Activated CD4-positive, alpha-beta T cell treated with anti-CD3 and anti-CD28 coated beads for 1 hour (primary cell): ENCODE measurements around the gene ADGRG4.
"Not testable (repeated sequence)": the region's sequence is repeated elsewhere in the genome, so short reads cannot be mapped to it uniquely, and the experiment has no call there.

ENCODE experiments used
- DNase-seq: peaks from one replicate; pipeline ENCODE4 v3.0.0-alpha.2; 2020

The ADGRG4 gene

GRCh38 chrX:136300721-136301120, at the start of gene ADGRG4:
Gene ADGRG4 (plus strand): TSS chrX:136300963. CDS start chrX:136308778, 7,815 bp downstream.
- not testable (repeated sequence) for DNase-seq

GRCh38 chrX:136251041-136251991, 49.4 kb upstream of the ADGRG4 start, which contains the start of gene MAP7D3:
Gene MAP7D3 (minus strand): TSS chrX:136251400. CDS start chrX:136251358, 42 bp downstream.
- peak; percentile 54 for DNase-seq

- no peak for DNase-seq
Measured at GRCh38 chrX:136255541-136255940, 45.2 kb upstream of the ADGRG4 start.

- no peak for DNase-seq
Measured at GRCh38 chrX:136256026-136256425, 44.7 kb upstream of the ADGRG4 start.

- DNase-seq = no peak
Measured at GRCh38 chrX:136258951-136259350, 41.8 kb upstream of the ADGRG4 start.

GRCh38 chrX:136259543-136259942, 41.2 kb upstream of the ADGRG4 start:
- DNase-seq = no peak

- no peak for DNase-seq
Measured at GRCh38 chrX:136260776-136261175, 40.0 kb upstream of the ADGRG4 start.

GRCh38 chrX:136261321-136261720, 39.4 kb upstream of the ADGRG4 start:
- no peak for DNase-seq

GRCh38 chrX:136262243-136262642, 38.5 kb upstream of the ADGRG4 start:
- DNase-seq = no peak

- no peak for DNase-seq
Measured at GRCh38 chrX:136262812-136263315, 37.9 kb upstream of the ADGRG4 start.

GRCh38 chrX:136266828-136267227, 33.9 kb upstream of the ADGRG4 start:
- DNase-seq = no peak

- peak; percentile 14 for DNase-seq
Measured at GRCh38 chrX:136268051-136269048, 32.4 kb upstream of the ADGRG4 start.

- DNase-seq = no peak
Measured at GRCh38 chrX:136269921-136270320, 30.8 kb upstream of the ADGRG4 start.

- DNase-seq = no peak
Measured at GRCh38 chrX:136271300-136271699, 29.5 kb upstream of the ADGRG4 start.

- DNase-seq = no peak
Measured at GRCh38 chrX:136272325-136272724, 28.4 kb upstream of the ADGRG4 start.

- DNase-seq = no peak
Measured at GRCh38 chrX:136273986-136274385, 26.8 kb upstream of the ADGRG4 start.

- DNase-seq = no peak
Measured at GRCh38 chrX:136275553-136275952, 25.2 kb upstream of the ADGRG4 start.

- DNase-seq = not testable (repeated sequence)
Measured at GRCh38 chrX:136286375-136286774, 14.4 kb upstream of the ADGRG4 start.

GRCh38 chrX:136291824-136292223, 8.9 kb upstream of the ADGRG4 start:
- DNase-seq = no peak

GRCh38 chrX:136292656-136293055, 8.1 kb upstream of the ADGRG4 start:
- no peak for DNase-seq

GRCh38 chrX:136295380-136295779, 5.4 kb upstream of the ADGRG4 start:
- no peak for DNase-seq

GRCh38 chrX:136303041-136303440, 2.3 kb downstream of the ADGRG4 start:
- no peak for DNase-seq

- DNase-seq = no peak
Measured at GRCh38 chrX:136304493-136304892, 3.7 kb downstream of the ADGRG4 start.
